Upper lobe of left lung (tissue), 4 donors: Measurements from ENCODE around the gene IL22RA1.

Source experiments
- CTCF ChIP-seq, 6 experiments: fragments of 450-650 bp in 4 of 6; fragments of 200-600 bp in 2 of 6; sonication (generic) in 2 of 6; IDR thresholded peaks; one replicate each; pipeline ENCODE4 v1.5.1; 2016 to 2019; ENCODE audit warnings: antibody characterized with exemption in 6 of 6
- EP300 ChIP-seq, 4 donors: sonication (generic); formaldehyde crosslinking; IDR thresholded peaks; one replicate each; pipeline ENCODE4 v1.5.1; 2017; ENCODE audit warnings: antibody characterized with exemption in 4 of 4, control low read depth in 2 of 4
- POLR2A ChIP-seq, 4 donors: fragments of 450-650 bp; IDR thresholded peaks; one replicate each; pipeline ENCODE4 v1.5.1; 2016 to 2017; ENCODE audit warnings: antibody characterized with exemption in 4 of 4, mild to moderate bottlenecking in 2 of 4

- TF ChIP-seq CTCF (IDR thresholded peaks at IDR 0.05) (no peak), POLR2A (IDR thresholded peaks at IDR 0.05) (no peak), EP300 (IDR thresholded peaks at IDR 0.05) (no peak)
These were observed 4.3 kb downstream of the IL22RA1 start for GRCh38 chr1:24138476-24139221.
